ENCODE measurements around the gene TELO2. TPM values are rescaled to one million over a fixed set of nuclear protein-coding genes. Genes with fewer than 3 reads are reported as not detected.

TELO2 gene
- total RNA-seq, 2 donors from 2014 or later, result 85.0 to 91.7 TPM

- no peaks in the 10 kb centered on the region for H3K27me3 ChIP-seq (ENCODE audit: control insufficient read depth, insufficient read depth, low read length, poor library complexity, severe bottlenecking)
- DNase-seq, result no peak
- Mint-ChIP-seq H3K36me3 (ENCODE audit: low read depth) (peaks cover 48% of the 10 kb centered on the region), H3K27me3 (ENCODE audit: insufficient read depth) (no peaks in the 10 kb centered on the region), H3K9me3 (no peaks in the 10 kb centered on the region), H3K27ac (no peak overlapping the region), H3K4me1 (no peaks in the 10 kb centered on the region), H3K4me3 (no peak overlapping the region)
- no peaks in the 10 kb centered on the region for H3K9me3 ChIP-seq (ENCODE audit: control insufficient read depth, low read length)
- WGBS, 2 experiments (ENCODE audit: insufficient coverage in 1 of 2, insufficient read length in 1 of 2), result 89 to 91% methylated on average over 18 of the region's 18 CpGs
- H3K4me1 ChIP-seq (ENCODE audit: control insufficient read depth, insufficient read depth, low read length), result no peaks in the 10 kb centered on the region
- no peak overlapping the region for H3K4me3 ChIP-seq (ENCODE audit: low read length)
- peaks cover 17% of the 10 kb centered on the region for H3K36me3 ChIP-seq (ENCODE audit: control insufficient read depth, insufficient read depth, low read length)
- no peak overlapping the region for H3K27ac ChIP-seq (ENCODE audit: low read depth, low read length)
- no peak for TF ChIP-seq CTCF (conservative IDR thresholded peaks at IDR 0.05)
- H3K9ac ChIP-seq (ENCODE audit: extremely low read depth, low read length, poor library complexity, severe bottlenecking), result no peak overlapping the region
These were observed 66.4 kb downstream of the TELO2 start for GRCh38 chr16:1559446-1559975.

Other genes with a start within 250 kb of the TELO2 start
- gene TPSD1, start 237.3 kb upstream of the TELO2 start, total RNA-seq, result not detected
- gene UBE2I, start 183.7 kb upstream of the TELO2 start, total RNA-seq, result 100 to 1,000 TPM; 250 to 294 TPM
- 10 to 100 TPM; 25.0 to 43.5 TPM for gene BAIAP3, start 159.7 kb upstream of the TELO2 start, total RNA-seq
- 10 to 100 TPM; 64.9 to 67.4 TPM for gene TSR3, start 141.5 kb upstream of the TELO2 start, total RNA-seq
- 10 to 100 TPM; 34.0 to 38.4 TPM for gene GNPTG, start 141.4 kb upstream of the TELO2 start, total RNA-seq
- 10 to 100 TPM; 46.4 to 48.3 TPM for gene UNKL, start 78.7 kb upstream of the TELO2 start, total RNA-seq
- gene UQCC4, start 72.6 kb upstream of the TELO2 start, total RNA-seq, result 10 to 100 TPM in 1 of 2 donors, 1 to 10 TPM in 1; 9.2 to 10.9 TPM
- under 1 TPM; 0.51 to 0.79 TPM for gene PERCC1, start 62.3 kb upstream of the TELO2 start, total RNA-seq
- 1 to 10 TPM; 1.9 to 2.2 TPM for gene CCDC154, start 48.8 kb upstream of the TELO2 start, total RNA-seq
- 10 to 100 TPM; 94.4 to 96.7 TPM for gene CLCN7, start 18.3 kb upstream of the TELO2 start, total RNA-seq
- not detected for gene PTX4, start 4.4 kb upstream of the TELO2 start, total RNA-seq
- gene TMEM204, start 40.3 kb downstream of the TELO2 start, total RNA-seq, result not detected
- gene IFT140, start 118.7 kb downstream of the TELO2 start, total RNA-seq, result 10 to 100 TPM; 43.0 to 58.9 TPM
- gene CRAMP1, start 119.0 kb downstream of the TELO2 start, total RNA-seq, result 10 to 100 TPM; 29.2 to 40.0 TPM
- gene JPT2, start 184.9 kb downstream of the TELO2 start, total RNA-seq, result 100 to 1,000 TPM; 161 to 168 TPM
- gene MAPK8IP3, start 212.8 kb downstream of the TELO2 start, total RNA-seq, result 10 to 100 TPM; 76.0 to 84.0 TPM